Mesenchymal stem cell (in vitro differentiated cells and primary cell): ENCODE results near the gene RXRB.
A peak's percentile ranks its signal among the peaks of the same experiment; 100 is the strongest.
"Not testable (repeated sequence)": the region's sequence is repeated elsewhere in the genome, so short reads cannot be mapped to it uniquely, and the experiment has no call there.

Source experiments
- DNase-seq: peaks from one replicate; pipeline ENCODE4 v3.0.0-alpha.2; 2013
- H2AFZ ChIP-seq: one replicate; pipeline ENCODE4 v1.6.1; 2013; ENCODE audit warnings: low read depth, mild to moderate bottlenecking, control low read depth, inconsistent platforms, low read length, moderate library complexity
- H2AK5ac ChIP-seq: 2 replicates; pipeline ENCODE4 v1.6.1; 2013; ENCODE audit warnings: low read length, moderate library complexity, mild to moderate bottlenecking, inconsistent platforms; ENCODE audit not compliant: severe bottlenecking
- H2BK120ac ChIP-seq: one replicate; pipeline ENCODE4 v1.6.1; 2013; ENCODE audit warnings: low read depth, mild to moderate bottlenecking, inconsistent platforms, low read length, moderate library complexity
- H2BK12ac ChIP-seq, 2 experiments: one replicate each; pipeline ENCODE4 v1.6.1; 2013; ENCODE audit warnings: inconsistent platforms in 2 of 2, low read length in 2 of 2, mild to moderate bottlenecking in 2 of 2, moderate library complexity in 2 of 2, control low read depth in 1 of 2
- H2BK15ac ChIP-seq: one replicate; pipeline ENCODE4 v1.6.1; 2013; ENCODE audit warnings: mild to moderate bottlenecking, low read depth, inconsistent platforms; ENCODE audit not compliant: poor library complexity, severe bottlenecking
- H2BK5ac ChIP-seq: 2 replicates; pipeline ENCODE4 v1.6.1; 2013; ENCODE audit warnings: low read depth, mild to moderate bottlenecking, low read length, control low read depth, inconsistent platforms; ENCODE audit not compliant: poor library complexity, severe bottlenecking
- H3K14ac ChIP-seq, 2 experiments: one replicate each; pipeline ENCODE4 v1.6.1; 2013; ENCODE audit warnings: inconsistent platforms in 2 of 2, low read length in 2 of 2, control low read depth in 1 of 2, mild to moderate bottlenecking in 1 of 2, moderate library complexity in 1 of 2
- H3K18ac ChIP-seq, 2 experiments: one replicate each; pipeline ENCODE4 v1.6.1; 2013; ENCODE audit warnings: inconsistent platforms in 2 of 2, low read length in 2 of 2, control low read depth in 1 of 2, low read depth in 1 of 2, mild to moderate bottlenecking in 1 of 2
- H3K23ac ChIP-seq, 2 experiments: one replicate each; pipeline ENCODE4 v1.6.1; 2013; ENCODE audit warnings: inconsistent platforms in 2 of 2, low read length in 2 of 2, mild to moderate bottlenecking in 2 of 2, moderate library complexity in 2 of 2, control low read depth in 1 of 2
- H3K27ac ChIP-seq: 2 replicates; pipeline ENCODE4 v1.5.1; 2013; ENCODE audit warnings: mild to moderate bottlenecking, moderate library complexity, low read length, control low read depth, inconsistent platforms; ENCODE audit not compliant: poor library complexity, severe bottlenecking
- H3K27me3 ChIP-seq, 2 experiments: 2 replicates each; pipeline versions ENCODE4 v1.6.1 to v1.7.0; 2013; ENCODE audit warnings: low read length in 2 of 2, mild to moderate bottlenecking in 2 of 2, moderate library complexity in 2 of 2, control low read depth in 1 of 2, inconsistent platforms in 1 of 2; ENCODE audit not compliant: control insufficient read depth in 1 of 2, insufficient read depth in 1 of 2
- H3K36me3 ChIP-seq, 2 experiments: 2 replicates each; pipeline versions ENCODE4 v1.6.1 to v1.7.0; 2013; ENCODE audit warnings: low read length in 2 of 2, control low read depth in 1 of 2, inconsistent platforms in 1 of 2, low read depth in 1 of 2, mild to moderate bottlenecking in 1 of 2; ENCODE audit not compliant: insufficient read depth in 2 of 2, control insufficient read depth in 1 of 2
- H3K4ac ChIP-seq, 2 experiments: one replicate each; pipeline ENCODE4 v1.6.1; 2013; ENCODE audit warnings: inconsistent platforms in 2 of 2, low read length in 2 of 2, mild to moderate bottlenecking in 2 of 2, moderate library complexity in 2 of 2, control low read depth in 1 of 2, low read depth in 1 of 2
- H3K4me1 ChIP-seq: 2 replicates; pipeline ENCODE4 v1.6.1; 2013; ENCODE audit warnings: low read depth, low read length, control low read depth; ENCODE audit not compliant: control insufficient read depth, insufficient read depth
- H3K4me2 ChIP-seq: 2 replicates; pipeline ENCODE4 v1.6.1; 2013; ENCODE audit warnings: low read length, mild to moderate bottlenecking, inconsistent platforms; ENCODE audit not compliant: poor library complexity, severe bottlenecking
- H3K4me3 ChIP-seq, 2 experiments: 2 replicates each; pipeline versions ENCODE4 v1.5.1 to v1.7.0; 2013; ENCODE audit warnings: low read length in 2 of 2, mild to moderate bottlenecking in 2 of 2, control low read depth in 1 of 2, low read depth in 1 of 2; ENCODE audit not compliant: insufficient read depth in 1 of 2
- H3K79me1 ChIP-seq: replicated peaks from 2 replicates; pipeline ENCODE4 v1.6.1; 2013; ENCODE audit warnings: mild to moderate bottlenecking, control low read depth, low read length, inconsistent platforms; ENCODE audit not compliant: poor library complexity, severe bottlenecking
- H3K9ac ChIP-seq: 2 replicates; pipeline ENCODE4 v1.7.0; 2013; ENCODE audit warnings: mild to moderate bottlenecking, low read length, moderate library complexity
- H3K9me3 ChIP-seq: 2 replicates; pipeline ENCODE4 v1.7.0; 2013; ENCODE audit warnings: mild to moderate bottlenecking, low read length; ENCODE audit not compliant: control insufficient read depth
- H4K8ac ChIP-seq: one replicate; pipeline ENCODE4 v1.6.1; 2013; ENCODE audit warnings: inconsistent platforms, mild to moderate bottlenecking, low read length, moderate library complexity
- H4K91ac ChIP-seq: one replicate; pipeline ENCODE4 v1.6.1; 2013; ENCODE audit warnings: mild to moderate bottlenecking, low read length, inconsistent platforms
- WGBS: methylation state at CpG from one replicate; pipeline ENCODE4 v1.1.7; 2013; ENCODE audit warnings: mixed read lengths; 5-methylcytosine and 5-hydroxymethylcytosine counted together

Gene RXRB

GRCh38 chr6:33226503-33227120 is 26.1 kb upstream of the RXRB start:
- H3K27me3 ChIP-seq: peaks cover 23 to 34% of the 10 kb centered on the region in 2 experiments
- not testable (repeated sequence) for H3K14ac ChIP-seq, H3K4me1 ChIP-seq, H3K9me3 ChIP-seq, H2BK5ac ChIP-seq, DNase-seq, H2BK12ac ChIP-seq, H3K79me1 ChIP-seq, H4K91ac ChIP-seq, H3K27ac ChIP-seq, H3K4ac ChIP-seq, H3K23ac ChIP-seq, H2BK15ac ChIP-seq, H4K8ac ChIP-seq, H3K4me2 ChIP-seq, H3K36me3 ChIP-seq, H3K18ac ChIP-seq, H3K9ac ChIP-seq, H3K4me3 ChIP-seq, H2BK120ac ChIP-seq, H2AFZ ChIP-seq, H2AK5ac ChIP-seq
- WGBS: 33% methylated on average over 9 of the region's 14 CpGs

- Histone ChIP-seq H2AFZ (no peak overlapping the region), H3K14ac (peak overlapping the region in 1 of 2 experiments; percentile 47), H3K23ac (no peak overlapping the region), H2AK5ac (no peak overlapping the region), H2BK5ac (no peak overlapping the region), H3K27ac (no peak overlapping the region), H3K9me3 (no peaks in the 10 kb centered on the region), H3K4me2 (no peak overlapping the region), H2BK12ac (no peak overlapping the region), H3K36me3 (peaks cover 0 to 3% of the 10 kb centered on the region in 2 experiments), H4K91ac (no peak overlapping the region), H2BK120ac (no peak overlapping the region), H3K9ac (no peak overlapping the region), H3K18ac (no peak overlapping the region), H3K4ac (no peak overlapping the region), H2BK15ac (no peak overlapping the region), H3K4me1 (peaks cover 11% of the 10 kb centered on the region), H4K8ac (no peak overlapping the region), H3K27me3 (peaks cover 21 to 38% of the 10 kb centered on the region in 2 experiments), H3K4me3 (no peak overlapping the region), H3K79me1 (no peaks in the 10 kb centered on the region)
- 48% methylated on average over 3 of the region's 3 CpGs for WGBS
- no peak for DNase-seq
These were observed 17.2 kb upstream of the RXRB start for GRCh38 chr6:33217681-33218080.

- H3K4me3 ChIP-seq: no peak overlapping the region
- no peak overlapping the region for H3K18ac ChIP-seq
- no peak overlapping the region for H2AK5ac ChIP-seq
- H3K14ac ChIP-seq: no peak overlapping the region
- H3K9ac ChIP-seq: no peak overlapping the region
- no peak overlapping the region for H4K91ac ChIP-seq
- peaks cover 11% of the 10 kb centered on the region for H3K4me1 ChIP-seq
- WGBS: 95% methylated on average over 5 of the region's 6 CpGs
- no peak overlapping the region for H2BK5ac ChIP-seq
- no peak overlapping the region for H2BK15ac ChIP-seq
- no peak overlapping the region for H3K4me2 ChIP-seq
- H3K79me1 ChIP-seq: no peaks in the 10 kb centered on the region
- DNase-seq: no peak
- no peak overlapping the region for H3K27ac ChIP-seq
- no peak overlapping the region for H2AFZ ChIP-seq
- H3K4ac ChIP-seq: no peak overlapping the region
- H3K9me3 ChIP-seq: no peaks in the 10 kb centered on the region
- H2BK120ac ChIP-seq: no peak overlapping the region
- no peak overlapping the region for H3K23ac ChIP-seq
- peaks cover 2 to 4% of the 10 kb centered on the region in 2 experiments for H3K36me3 ChIP-seq
- no peak overlapping the region for H2BK12ac ChIP-seq
- H4K8ac ChIP-seq: no peak overlapping the region
- peaks cover 21 to 35% of the 10 kb centered on the region in 2 experiments for H3K27me3 ChIP-seq
These were observed 16.8 kb upstream of the RXRB start for GRCh38 chr6:33217246-33217645.

- H2AK5ac ChIP-seq: no peak overlapping the region
- no peaks in the 10 kb centered on the region for H3K9me3 ChIP-seq
These were observed 15.7 kb upstream of the RXRB start for GRCh38 chr6:33216117-33216649.

More at GRCh38 chr6:33216117-33216649, 15.7 kb upstream of the RXRB start:
- H3K4me2 ChIP-seq: no peak overlapping the region
- no peak for DNase-seq
- H3K23ac ChIP-seq: no peak overlapping the region
- no peak overlapping the region for H3K27ac ChIP-seq
- no peak overlapping the region for H2BK12ac ChIP-seq
- peaks cover 17 to 28% of the 10 kb centered on the region in 2 experiments for H3K27me3 ChIP-seq
- peaks cover 1% of the 10 kb centered on the region for H3K79me1 ChIP-seq
- no peak overlapping the region for H3K4me3 ChIP-seq
- no peak overlapping the region for H4K91ac ChIP-seq
- no peak overlapping the region for H2BK120ac ChIP-seq
- no peak overlapping the region for H3K18ac ChIP-seq
- H4K8ac ChIP-seq: no peak overlapping the region
- no peak overlapping the region for H3K4ac ChIP-seq
- no peak overlapping the region for H2AFZ ChIP-seq
- H3K4me1 ChIP-seq: peaks cover 11% of the 10 kb centered on the region
- no peak overlapping the region for H3K9ac ChIP-seq
- no peak overlapping the region for H3K14ac ChIP-seq
- no peak overlapping the region for H2BK15ac ChIP-seq
- peaks cover 11 to 15% of the 10 kb centered on the region in 2 experiments for H3K36me3 ChIP-seq
- no peak overlapping the region for H2BK5ac ChIP-seq
- 91% methylated on average over 4 of the region's 4 CpGs for WGBS
